Fibroblast of lung (primary cell): ENCODE data around the gene LAMA5.

Experiments
- CTCF ChIP-seq, 2 donors: IDR thresholded peaks in 1 of 2; conservative IDR thresholded peaks in 1 of 2; 1 replicate in 1 of 2; 2 replicates in 1 of 2; pipeline ENCODE4 v1.5.1; 2011 to 2012; ENCODE audit warnings: low read length in 2 of 2, control low read depth in 1 of 2, inconsistent platforms in 1 of 2, low read depth in 1 of 2, mild to moderate bottlenecking in 1 of 2
- EZH2 ChIP-seq: IDR thresholded peaks from 2 replicates; pipeline ENCODE4 v1.5.1; 2012; ENCODE audit warnings: low read length, control low read depth, mild to moderate bottlenecking; ENCODE audit errors: missing control alignments

- no peak for TF ChIP-seq EZH2
- no peak for TF ChIP-seq CTCF (conservative IDR thresholded peaks at IDR 0.05 in 1 of 2, IDR thresholded peaks at IDR 0.05 in 1 of 2; ENCODE audit: low read depth in 1 of 2, low read length in 2 of 2)
These were observed 20.3 kb upstream of the LAMA5 start for GRCh38 chr20:62387219-62387913.
